Measurements from ENCODE around the gene KCNIP4.
"Not testable (repeated sequence)": the region's sequence is repeated elsewhere in the genome, so short reads cannot be mapped to it uniquely, and the experiment has no call there.

KCNIP4 gene

DNA sequence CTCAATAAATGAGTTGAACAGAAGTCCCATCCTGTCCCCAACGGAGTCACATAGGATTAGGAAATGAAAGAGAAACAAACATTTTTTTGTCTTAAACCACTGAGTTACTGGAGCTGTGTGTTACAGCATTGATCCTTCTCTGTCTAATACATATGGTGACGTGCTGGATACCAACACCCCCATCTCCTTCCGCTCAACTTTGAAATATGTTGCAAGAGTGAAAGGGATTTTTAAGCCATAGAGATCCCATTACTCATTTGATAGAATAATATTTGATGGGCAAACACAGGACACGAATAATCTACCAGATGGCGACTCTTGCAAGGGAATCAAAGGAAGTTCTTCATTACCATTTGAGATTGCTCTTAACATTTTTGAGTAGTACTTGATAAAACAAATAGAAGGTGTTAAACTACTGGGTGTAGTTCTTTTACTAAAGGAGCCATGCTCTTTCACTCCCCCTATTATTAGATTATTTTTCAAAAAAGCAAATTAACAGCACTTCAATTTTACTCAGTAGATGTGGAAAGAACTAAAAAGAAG lies 1107.9 kb downstream of the KCNIP4 start:
- H3K36me3 Mint-ChIP-seq = no peaks in the 10 kb centered on the region
- H3K9me3 Mint-ChIP-seq = peaks cover 2% of the 10 kb centered on the region
- H3K27ac Mint-ChIP-seq = no peak overlapping the region
- H3K4me3 Mint-ChIP-seq = no peak overlapping the region
- no peaks in the 10 kb centered on the region for H3K27me3 Mint-ChIP-seq
- no peak for DNase-seq
- CTCF ChIA-PET = no interaction called here
- no peaks in the 10 kb centered on the region for H3K4me1 Mint-ChIP-seq

DNA sequence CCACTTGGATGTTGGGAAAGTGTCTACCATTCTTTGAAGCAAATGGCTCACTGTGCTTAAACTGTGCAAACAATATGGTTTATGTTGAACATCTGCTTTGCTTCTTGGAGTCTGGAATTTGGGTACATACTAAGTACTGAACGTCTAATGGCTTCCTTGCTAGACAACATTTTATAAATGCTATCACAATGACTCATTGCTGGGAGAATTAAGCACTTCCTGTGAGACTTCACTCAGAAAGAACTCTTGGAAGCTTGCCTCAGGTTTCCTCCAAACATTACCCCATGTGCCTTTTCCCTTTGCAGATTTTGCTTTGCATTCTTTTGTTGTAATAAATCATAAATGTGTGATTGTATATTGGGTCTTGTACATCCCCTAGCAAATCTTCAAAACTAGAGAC lies 1108.6 kb downstream of the KCNIP4 start:
- CTCF ChIA-PET = no interaction called here
- no peaks in the 10 kb centered on the region for H3K36me3 Mint-ChIP-seq
- no peaks in the 10 kb centered on the region for H3K27me3 Mint-ChIP-seq
- no peak overlapping the region for H3K27ac Mint-ChIP-seq
- peaks cover 2% of the 10 kb centered on the region for H3K9me3 Mint-ChIP-seq
- no peak overlapping the region for H3K4me3 Mint-ChIP-seq
- H3K4me1 Mint-ChIP-seq = no peaks in the 10 kb centered on the region
- DNase-seq = no peak

DNA sequence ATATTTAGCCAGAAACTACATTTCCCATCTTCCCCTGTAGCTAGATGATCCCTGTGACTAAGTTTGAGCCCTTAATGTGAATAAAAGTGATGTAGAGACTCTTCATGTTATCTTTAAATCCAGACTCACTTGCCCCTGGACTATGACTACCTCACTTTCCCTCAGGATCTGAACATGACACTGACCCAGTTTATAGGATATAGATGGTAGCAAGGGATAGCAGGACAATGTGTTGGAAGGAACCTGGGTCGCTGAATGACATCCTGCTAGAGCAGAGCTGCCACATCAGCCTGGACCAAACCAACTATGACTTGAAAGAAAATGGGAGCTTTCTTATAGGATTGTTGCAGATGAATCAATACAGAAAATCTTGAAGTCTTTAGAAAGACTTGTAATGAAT lies 1110.1 kb downstream of the KCNIP4 start:
- DNase-seq = no peak
- H3K36me3 Mint-ChIP-seq = no peaks in the 10 kb centered on the region
- H3K9me3 Mint-ChIP-seq = peaks cover 2% of the 10 kb centered on the region
- CTCF ChIA-PET = no interaction called here
- H3K27me3 Mint-ChIP-seq = no peaks in the 10 kb centered on the region
- no peak overlapping the region for H3K4me3 Mint-ChIP-seq
- H3K4me1 Mint-ChIP-seq = no peaks in the 10 kb centered on the region
- no peak overlapping the region for H3K27ac Mint-ChIP-seq

DNA sequence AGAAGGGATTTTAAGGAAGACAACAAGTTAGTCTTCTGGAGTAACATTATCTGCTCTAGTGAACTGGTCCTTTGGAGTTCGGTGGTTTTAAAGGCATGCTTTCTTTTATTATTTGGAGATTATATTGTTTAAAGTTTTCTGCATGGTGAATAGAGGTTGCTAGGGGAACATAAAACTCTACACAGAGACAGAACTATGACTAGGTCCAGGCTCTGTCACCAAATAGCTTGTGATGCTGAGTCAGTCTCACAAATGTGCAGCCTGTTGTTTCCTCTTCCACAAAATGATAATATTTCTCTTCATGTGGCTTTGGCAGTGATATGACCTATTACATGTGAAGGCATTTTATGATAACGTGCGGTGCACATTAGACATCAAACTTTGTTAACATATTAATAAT lies 1115.7 kb downstream of the KCNIP4 start:
- Mint-ChIP-seq H3K4me1 (no peaks in the 10 kb centered on the region), H3K36me3 (no peaks in the 10 kb centered on the region), H3K27me3 (no peaks in the 10 kb centered on the region), H3K4me3 (no peak overlapping the region), H3K27ac (no peak overlapping the region), H3K9me3 (no peaks in the 10 kb centered on the region)
- no peak for DNase-seq
- CTCF ChIA-PET = no interaction called here

DNA sequence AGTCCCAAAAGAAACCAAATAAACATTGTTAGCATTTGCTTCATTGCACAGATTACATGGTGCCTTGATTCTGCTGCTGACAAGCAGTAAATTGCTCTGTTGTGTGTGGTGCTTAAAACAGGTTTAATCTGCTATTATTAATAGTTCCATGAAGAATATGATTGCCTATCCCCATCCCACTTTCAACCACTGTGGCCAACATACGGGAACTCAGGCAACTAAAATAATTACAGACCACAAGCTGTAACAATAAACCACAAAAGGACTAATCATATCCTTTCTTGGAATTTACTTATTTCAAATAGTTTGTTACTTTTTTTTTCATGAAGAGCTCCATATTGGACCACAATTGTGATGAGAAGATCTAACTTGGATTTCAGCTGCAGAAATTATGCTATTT lies 1116.8 kb downstream of the KCNIP4 start:
- Mint-ChIP-seq H3K4me1 (no peaks in the 10 kb centered on the region), H3K36me3 (no peaks in the 10 kb centered on the region), H3K27ac (no peak overlapping the region), H3K27me3 (no peaks in the 10 kb centered on the region), H3K9me3 (no peaks in the 10 kb centered on the region), H3K4me3 (no peak overlapping the region)
- CTCF ChIA-PET = no interaction called here
- no peak for DNase-seq

DNA sequence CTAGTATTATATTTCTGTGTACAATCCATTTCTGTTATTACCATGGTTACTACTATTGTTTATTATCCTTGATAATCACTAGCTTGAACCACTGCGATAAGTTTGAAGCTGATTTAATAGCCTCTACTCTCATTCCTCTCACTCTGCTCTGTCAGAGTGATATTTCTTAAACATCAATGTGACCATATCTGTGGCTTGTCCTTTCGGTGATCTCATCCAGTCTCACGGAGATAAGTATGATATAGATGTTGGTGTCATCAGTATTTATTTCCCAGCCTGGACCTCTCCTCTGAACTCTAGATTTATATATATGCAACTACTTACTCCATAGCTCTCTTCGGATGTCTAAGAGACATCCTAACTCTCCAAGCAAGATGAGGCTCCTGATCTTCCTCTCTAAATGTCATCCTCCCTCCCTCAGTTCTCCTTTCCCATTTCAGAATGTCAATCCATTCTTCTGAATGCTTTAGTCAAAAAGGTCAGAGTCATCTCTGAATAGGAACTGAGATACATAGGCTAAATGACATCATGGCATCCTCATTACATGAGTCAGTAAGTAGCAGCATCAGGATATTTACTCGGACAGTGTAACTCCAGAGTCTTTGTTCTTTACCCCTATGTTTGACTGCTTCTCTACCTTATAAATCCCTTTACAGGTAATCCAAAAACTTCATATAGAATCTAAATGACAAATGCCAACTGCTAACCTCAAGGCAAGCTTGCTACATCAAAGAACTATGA lies 1118.8 kb downstream of the KCNIP4 start:
- H3K4me3 Mint-ChIP-seq = no peak overlapping the region

DNA sequence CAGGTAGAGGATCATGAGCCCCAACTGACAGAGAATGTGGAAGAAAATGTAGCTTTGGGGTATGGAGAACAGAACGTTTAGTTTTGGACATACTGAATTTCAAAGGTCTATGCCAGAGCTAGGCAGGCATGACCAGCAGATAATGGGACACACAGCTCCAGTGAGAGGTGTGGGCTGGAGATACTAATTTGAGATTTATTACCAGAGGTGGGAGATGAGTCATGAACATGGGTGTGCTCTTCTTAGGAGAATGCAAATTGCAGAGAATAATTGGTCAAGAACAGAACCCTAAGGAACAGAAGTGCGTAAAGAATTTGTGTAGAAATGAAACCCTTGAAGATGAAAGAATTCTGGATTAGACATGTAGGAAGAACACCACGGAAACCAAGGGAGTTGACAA lies 1123.1 kb downstream of the KCNIP4 start:
- CTCF ChIA-PET = no interaction called here
- DNase-seq = no peak
- H3K27ac Mint-ChIP-seq = no peak overlapping the region
- H3K9me3 Mint-ChIP-seq = no peaks in the 10 kb centered on the region
- H3K4me1 Mint-ChIP-seq = no peaks in the 10 kb centered on the region
- H3K36me3 Mint-ChIP-seq = no peaks in the 10 kb centered on the region
- no peaks in the 10 kb centered on the region for H3K27me3 Mint-ChIP-seq
- no peak overlapping the region for H3K4me3 Mint-ChIP-seq

More for the DNA sequence above, 1118.8 kb downstream of the KCNIP4 start:
- Mint-ChIP-seq H3K36me3 (no peaks in the 10 kb centered on the region), H3K27me3 (no peaks in the 10 kb centered on the region), H3K27ac (no peak overlapping the region), H3K4me1 (no peaks in the 10 kb centered on the region), H3K9me3 (no peaks in the 10 kb centered on the region)
- CTCF ChIA-PET = no interaction called here
- no peak for DNase-seq

DNA sequence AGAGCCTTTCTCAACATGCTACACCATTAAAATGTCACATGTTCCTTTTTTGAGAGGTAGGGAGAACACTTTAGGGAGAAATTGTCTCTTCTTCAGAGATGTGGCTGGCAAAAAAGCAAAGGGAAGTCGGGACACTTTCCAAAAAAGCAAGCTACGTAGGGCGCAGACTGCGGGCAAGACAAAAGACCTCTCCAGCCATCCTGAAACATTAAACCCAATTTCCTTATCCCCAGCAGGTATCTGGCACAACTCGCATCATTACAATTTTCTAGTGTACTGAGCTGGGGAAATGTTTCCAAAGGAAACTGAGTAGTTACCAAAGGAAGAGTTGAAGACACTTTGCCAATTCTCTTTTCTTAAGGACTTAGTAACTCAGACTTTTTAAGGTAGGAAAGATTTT lies 1132.3 kb downstream of the KCNIP4 start:
- Mint-ChIP-seq H3K4me3 (no peak overlapping the region), H3K9me3 (no peaks in the 10 kb centered on the region), H3K36me3 (no peaks in the 10 kb centered on the region), H3K27me3 (no peaks in the 10 kb centered on the region), H3K4me1 (no peaks in the 10 kb centered on the region), H3K27ac (no peak overlapping the region)
- CTCF ChIA-PET = no interaction called here
- no peak for DNase-seq

DNA sequence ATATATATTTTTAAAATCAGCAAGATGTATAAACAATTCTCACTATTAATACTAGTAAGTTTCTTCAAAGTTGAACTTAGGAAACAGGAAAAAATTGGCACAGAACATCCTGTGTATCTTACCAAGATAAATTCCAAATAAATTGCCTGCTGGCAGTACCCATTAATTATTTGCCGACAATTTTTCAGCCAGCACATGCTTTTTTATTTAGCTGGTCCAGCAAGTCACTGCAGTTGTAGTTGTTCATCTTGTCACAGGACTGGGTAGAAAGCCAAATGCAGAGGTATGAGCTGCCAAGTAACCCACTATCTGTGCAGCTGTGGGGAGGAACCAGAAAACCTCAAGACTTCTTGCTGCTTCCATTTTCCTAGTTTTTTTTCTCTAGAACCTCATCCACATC lies 1134.9 kb downstream of the KCNIP4 start:
- H3K27ac Mint-ChIP-seq = no peak overlapping the region
- no peaks in the 10 kb centered on the region for H3K36me3 Mint-ChIP-seq
- H3K27me3 Mint-ChIP-seq = no peaks in the 10 kb centered on the region
- CTCF ChIA-PET = no interaction called here
- H3K4me1 Mint-ChIP-seq = no peaks in the 10 kb centered on the region
- no peak overlapping the region for H3K4me3 Mint-ChIP-seq
- H3K9me3 Mint-ChIP-seq = no peaks in the 10 kb centered on the region
- DNase-seq = no peak

DNA sequence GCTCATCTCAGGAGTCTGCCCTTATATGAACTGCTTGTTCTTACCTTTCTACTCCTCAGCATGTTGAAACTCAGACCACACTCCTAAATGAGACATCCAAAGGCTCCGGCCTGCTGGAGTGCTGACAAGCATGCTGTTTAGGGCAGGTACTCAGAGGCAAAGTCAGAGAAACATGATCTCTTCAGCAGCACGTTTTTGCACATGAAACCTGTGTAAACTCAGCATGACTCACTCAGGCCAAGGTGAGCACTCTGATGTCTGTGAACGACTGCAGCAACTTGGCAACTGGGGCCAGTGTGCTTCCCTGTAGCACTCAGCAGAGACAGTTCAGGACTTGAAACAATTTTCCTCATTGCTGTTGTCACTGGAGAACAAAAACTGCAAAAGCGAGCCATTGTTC lies 1138.8 kb downstream of the KCNIP4 start:
- no peaks in the 10 kb centered on the region for H3K36me3 Mint-ChIP-seq
- no peaks in the 10 kb centered on the region for H3K4me1 Mint-ChIP-seq
- H3K4me3 Mint-ChIP-seq = no peak overlapping the region
- H3K27ac Mint-ChIP-seq = no peak overlapping the region
- CTCF ChIA-PET = no interaction called here
- H3K9me3 Mint-ChIP-seq = no peaks in the 10 kb centered on the region
- H3K27me3 Mint-ChIP-seq = no peaks in the 10 kb centered on the region
- DNase-seq = no peak

DNA sequence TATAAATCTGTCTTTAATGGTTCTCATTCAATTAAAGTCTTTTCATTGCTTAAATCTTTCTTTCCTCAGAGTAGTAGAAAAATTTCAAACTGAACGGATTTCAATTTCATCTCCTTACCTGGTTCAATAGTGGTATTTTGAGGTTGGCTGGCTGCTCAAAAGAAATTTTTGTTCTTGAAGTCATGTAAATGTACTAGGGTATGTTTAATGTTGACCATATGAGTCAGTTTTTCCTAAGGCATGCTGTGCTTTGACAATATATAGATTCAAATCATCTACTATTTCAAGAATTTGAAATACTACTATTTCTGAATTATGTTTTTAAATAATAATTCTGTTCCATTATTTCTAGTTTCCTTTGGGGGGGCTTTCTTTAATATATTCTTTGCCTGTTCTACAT lies 1142.9 kb downstream of the KCNIP4 start:
- CTCF ChIA-PET = no interaction called here
- Mint-ChIP-seq H3K4me3 (no peak overlapping the region), H3K36me3 (no peaks in the 10 kb centered on the region), H3K4me1 (no peaks in the 10 kb centered on the region), H3K27me3 (no peaks in the 10 kb centered on the region), H3K27ac (no peak overlapping the region), H3K9me3 (no peaks in the 10 kb centered on the region)
- no peak for DNase-seq

DNA sequence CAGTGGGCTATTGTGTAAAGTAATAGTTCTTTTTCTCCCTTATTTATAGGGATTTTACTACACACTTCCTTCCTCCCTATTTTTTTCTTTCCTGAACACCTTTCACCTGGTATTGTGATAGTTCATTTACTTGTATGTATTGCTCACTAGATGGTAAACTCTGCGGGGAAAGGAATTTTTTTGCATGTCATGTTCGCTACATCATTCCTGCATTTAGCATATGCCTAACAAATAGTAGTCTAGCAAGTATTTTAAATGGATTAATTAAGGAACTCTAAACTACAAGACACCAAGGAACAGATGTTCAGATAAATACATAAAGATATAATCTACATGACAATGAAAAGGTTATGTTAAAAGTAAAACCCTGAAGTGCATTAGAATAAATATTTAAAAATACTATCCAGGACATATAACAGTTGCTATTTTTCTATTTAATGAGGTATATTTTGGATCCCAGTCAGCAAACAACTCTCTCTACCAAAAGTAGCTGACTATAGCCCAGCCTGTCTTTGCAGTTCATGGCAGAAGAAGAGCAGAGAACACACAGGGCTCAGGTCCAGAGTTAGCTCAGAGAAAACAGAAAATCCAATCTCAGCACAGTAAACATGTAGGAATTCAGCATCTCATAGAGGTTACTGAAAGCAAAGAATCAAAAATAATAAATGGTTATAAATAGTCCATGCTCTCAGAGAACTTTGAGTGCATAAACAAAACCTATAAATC lies 1160.5 kb downstream of the KCNIP4 start:
- DNase-seq = no peak
- Mint-ChIP-seq H3K27me3 (no peaks in the 10 kb centered on the region), H3K27ac (no peak overlapping the region), H3K9me3 (peaks cover 4% of the 10 kb centered on the region), H3K36me3 (no peaks in the 10 kb centered on the region), H3K4me3 (no peak overlapping the region), H3K4me1 (no peaks in the 10 kb centered on the region)
- CTCF ChIA-PET = interaction anchor here (2.5 kb wide), 1 partner anchor 14 kb away, joined by 6 read pairs; no protein-coding TSS in a partner anchor

DNA sequence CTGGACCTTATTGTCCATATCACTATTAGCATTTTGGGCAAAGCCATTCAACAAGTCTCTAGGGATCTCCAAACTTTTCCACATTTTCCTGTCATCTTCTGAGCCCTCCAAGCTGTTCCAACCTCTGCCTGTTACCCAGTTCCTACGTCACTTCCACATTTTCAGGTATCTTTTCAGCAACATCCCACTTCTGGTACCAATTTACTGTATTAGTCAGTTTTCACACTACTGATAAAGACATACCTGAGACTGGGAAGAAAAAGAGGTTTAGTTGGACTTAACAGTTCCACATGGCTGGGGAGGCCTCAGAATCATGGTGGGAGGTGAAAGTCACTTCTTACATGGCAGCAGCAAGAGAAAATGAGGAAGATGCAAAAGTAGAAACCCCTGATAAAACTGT lies 1165.4 kb downstream of the KCNIP4 start:
- CTCF ChIA-PET = interaction anchor here (3.0 kb wide), 1 partner anchor 9 kb away, joined by 10 read pairs; no protein-coding TSS in a partner anchor
- H3K27me3 Mint-ChIP-seq, H3K27ac Mint-ChIP-seq, H3K4me3 Mint-ChIP-seq, H3K4me1 Mint-ChIP-seq, DNase-seq, H3K36me3 Mint-ChIP-seq: not testable (repeated sequence)
- H3K9me3 Mint-ChIP-seq = peaks cover 14% of the 10 kb centered on the region

DNA sequence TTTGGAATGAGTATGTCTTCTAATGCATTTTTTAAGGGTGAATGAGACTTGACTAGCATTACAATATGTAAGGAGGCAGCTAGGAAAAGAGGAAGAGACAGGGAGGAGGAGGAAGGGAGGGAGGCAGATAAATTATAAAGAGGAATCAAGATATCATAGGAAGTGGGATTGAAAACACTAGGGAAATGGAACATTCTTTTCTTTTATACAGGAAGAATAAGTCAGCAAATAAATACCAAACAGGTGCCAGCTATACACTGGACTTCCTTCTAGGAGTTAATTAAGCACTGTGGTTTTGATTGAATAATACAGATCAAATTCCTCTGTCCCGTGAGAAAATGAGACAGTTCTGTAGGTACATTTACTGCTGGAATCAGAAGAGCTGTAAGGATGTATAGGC lies 1169.7 kb downstream of the KCNIP4 start:
- H3K9me3 Mint-ChIP-seq = peaks cover 14% of the 10 kb centered on the region
- H3K27me3 Mint-ChIP-seq = no peaks in the 10 kb centered on the region
- CTCF ChIA-PET = interaction anchor here (1.0 to 1.7 kb wide), 2 partner anchors 10 to 18 kb away, joined by 3 to 4 read pairs; no protein-coding TSS in a partner anchor
- DNase-seq = no peak
- H3K27ac Mint-ChIP-seq = no peak overlapping the region
- no peaks in the 10 kb centered on the region for H3K4me1 Mint-ChIP-seq
- H3K36me3 Mint-ChIP-seq = no peaks in the 10 kb centered on the region
- no peak overlapping the region for H3K4me3 Mint-ChIP-seq
